HG03457 (cell line): ENCODE measurements around the gene CCDC74A.
"Not testable (repeated sequence)": the region's sequence is repeated elsewhere in the genome, so short reads cannot be mapped to it uniquely, and the experiment has no call there.

Experiments used
- ATAC-seq: cut with Tn5 transposase; IDR thresholded peaks from one replicate; pipeline ENCODE4 v1.9.1; 2021; ENCODE audit warnings: moderate number of reproducible peaks; ENCODE audit not compliant: unreplicated experiment

CCDC74A gene

GRCh38 chr2:131525256-131525655 is 2.4 kb upstream of the CCDC74A start:
- ATAC-seq: not testable (repeated sequence)

GRCh38 chr2:131528981-131529863 is 1.5 kb downstream of the CCDC74A start:
- peak; percentile 42 for ATAC-seq

- not testable (repeated sequence) for ATAC-seq
These were observed 2.3 kb downstream of the CCDC74A start for GRCh38 chr2:131529864-131530445.

- not testable (repeated sequence) for ATAC-seq
These were observed 3.1 kb downstream of the CCDC74A start for GRCh38 chr2:131530626-131531344.

GRCh38 chr2:131531547-131532185 is 4.0 kb downstream of the CCDC74A start:
- ATAC-seq: not testable (repeated sequence)

- ATAC-seq: not testable (repeated sequence)
These were observed 5.3 kb downstream of the CCDC74A start for GRCh38 chr2:131532723-131533608.

GRCh38 chr2:131533609-131534316 is 6.1 kb downstream of the CCDC74A start:
- not testable (repeated sequence) for ATAC-seq

GRCh38 chr2:131534317-131534672 is 6.6 kb downstream of the CCDC74A start:
- ATAC-seq: not testable (repeated sequence)

- ATAC-seq: not testable (repeated sequence)
These were observed 7.3 kb downstream of the CCDC74A start for GRCh38 chr2:131534965-131535364.

GRCh38 chr2:131535526-131535925 is 7.8 kb downstream of the CCDC74A start:
- ATAC-seq: no peak

- ATAC-seq: not testable (repeated sequence)
These were observed 8.5 kb downstream of the CCDC74A start for GRCh38 chr2:131535951-131536826.

- not testable (repeated sequence) for ATAC-seq
These were observed 9.2 kb downstream of the CCDC74A start for GRCh38 chr2:131536841-131537240.

- not testable (repeated sequence) for ATAC-seq
These were observed 11.2 kb downstream of the CCDC74A start for GRCh38 chr2:131538856-131539255.

GRCh38 chr2:131542438-131543384 is 15.0 kb downstream of the CCDC74A start:
- ATAC-seq: no peak

- no peak for ATAC-seq
These were observed 15.8 kb downstream of the CCDC74A start for GRCh38 chr2:131543385-131543891.

- ATAC-seq: not testable (repeated sequence)
These were observed 16.5 kb downstream of the CCDC74A start for GRCh38 chr2:131544006-131544812.
